Adrenal gland (tissue), 12 donors: ENCODE results near the gene GK. TPM values are rescaled to one million over a fixed set of nuclear protein-coding genes. Genes with fewer than 3 reads are reported as not detected.

Experiments used
- DNase-seq, 7 donors: peaks; one replicate each; pipeline ENCODE4 v3.0.0-alpha.2; 2019 to 2020
- H3K27ac ChIP-seq, 5 donors: fragments of 200-600 bp; sonication (generic) in 4 of 5; 1 replicate in 3 of 5; 2 replicates in 2 of 5; pipeline versions ENCODE4 v1.5.1 to v1.8.0; 2016 to 2020; ENCODE audit warnings: mild to moderate bottlenecking in 1 of 5
- H3K27me3 ChIP-seq: fragments of 200-600 bp; 2 replicates; pipeline ENCODE4 v1.8.0; 2021
- H3K36me3 ChIP-seq, 2 donors: fragments of 200-600 bp; replicated peaks in 1 of 2; 1 replicate in 1 of 2; 2 replicates in 1 of 2; pipeline versions ENCODE4 v1.5.1 to v1.8.0; 2018 to 2022
- H3K4me1 ChIP-seq, 2 donors: fragments of 200-600 bp; replicated peaks in 1 of 2; 1 replicate in 1 of 2; 2 replicates in 1 of 2; pipeline versions ENCODE4 v1.5.1 to v1.8.0; 2018 to 2021
- H3K4me3 ChIP-seq, 4 donors: fragments of 200-600 bp; sonication (generic) in 3 of 4; one replicate each; pipeline ENCODE4 v1.5.1; 2016 to 2018
- H3K9me3 ChIP-seq, 3 donors: fragments of 200-600 bp; sonication (generic) in 1 of 3; replicated peaks in 1 of 3; 1 replicate in 2 of 3; 2 replicates in 1 of 3; pipeline versions ENCODE4 v1.5.1 to v1.8.0; 2016 to 2021
- CTCF ChIP-seq, 6 experiments: fragments of 450-650 bp in 4 of 6; fragments of 200-600 bp in 2 of 6; sonication (generic) in 1 of 6; IDR thresholded peaks; 1 replicate in 5 of 6; 2 replicates in 1 of 6; pipeline versions ENCODE4 v1.5.1 to v1.8.0; 2016 to 2021; ENCODE audit warnings: antibody characterized with exemption in 6 of 6, mild to moderate bottlenecking in 2 of 6, moderate library complexity in 1 of 6
- POLR2A ChIP-seq, 2 donors: fragments of 450-650 bp; IDR thresholded peaks; one replicate each; pipeline ENCODE4 v1.6.1; 2017; ENCODE audit warnings: antibody characterized with exemption in 2 of 2, mild to moderate bottlenecking in 2 of 2, moderate library complexity in 1 of 2
- WGBS, 4 donors: extraction: QIAGEN DNeasy Blood & Tissue Kit in 2 of 4; methylation state at CpG; one replicate each; pipeline versions ENCODE4 v1.1.5 to v1.1.7; 2013 to 2017; 5-methylcytosine and 5-hydroxymethylcytosine counted together
- intact Hi-C, 2 donors: fragments of 100-400 bp; cut with DNase I; formaldehyde crosslinking; loops; one replicate each; pipeline versions ENCODE4 v1.14.1 to v1.15.0; 2022 to 2023
- polyA plus RNA-seq, 3 donors: library from polyadenylated mRNA; stranded (reverse); fragments of 200-250 nt in 2 of 3; fragments of 350-450 nt in 1 of 3; fragmentation: Illumina TruSeq in 1 of 3; extraction: RNeasy Lipid Tissue Mini Kit (QIAGEN cat#74804) in 1 of 3; gene quantifications; one replicate each; pipeline ENCODE4 v1.2.3, GENCODE V29; 2013 to 2014
- total RNA-seq, 9 donors: library from RNA; depleted of rRNA in 4 of 9; stranded (reverse); fragments of >200 nt in 4 of 9; fragments of 120-200 nt in 1 of 9; fragmentation: NEBNext Ultra II Directional in 1 of 9; extraction: Animal tissue kit (Norgen Biotek cat#: 25700) in 1 of 9; gene quantifications; one replicate each; pipeline versions ENCODE4 v1.1.0 to v1.2.4, GENCODE V29; 2013 to 2023
- donor health status: healthy with polysubstance abuse.
- donor health status: Bipolar disorder and iron deficiency.
- donor health status: DM: yes; HTN: yes; CAD: no.
- donor health status: DM: no; HTN: no; CAD: no.
- donor health status: DM: no; HTN: no; CAD: no.
- donor health status: DM: yes; HTN: yes; CAD: no.

Gene GK
- total and polyA plus RNA-seq, 12 donors = 6.1 to 169 (median 10.1) TPM

GRCh38 chrX:30712214-30712613 lies 59.0 kb downstream of the GK start:
- no peak for TF ChIP-seq CTCF (IDR thresholded peaks at IDR 0.05)
- TF ChIP-seq POLR2A (IDR thresholded peaks at IDR 0.05) = no peak
- intact Hi-C loops = loop anchor here (10.0 kb wide), 1 partner anchor 77 kb away; no protein-coding TSS in a partner anchor
- H3K9me3 ChIP-seq = no peaks in the 10 kb centered on the region
- H3K4me3 ChIP-seq = no peak overlapping the region
- H3K27me3 ChIP-seq = no peaks in the 10 kb centered on the region
- 75 to 95% (median 88%) methylated on average over 1 of the region's 1 CpG for WGBS, 4 donors
- no peak overlapping the region for H3K27ac ChIP-seq
- no peaks in the 10 kb centered on the region for H3K36me3 ChIP-seq
- no peaks in the 10 kb centered on the region for H3K4me1 ChIP-seq
- DNase-seq = no peak

GRCh38 chrX:30713061-30713525 lies 59.9 kb downstream of the GK start:
- 43 to 68% (median 57%) methylated on average over 5 of the region's 5 CpGs for WGBS, 4 donors
- intact Hi-C loops = loop anchor here (10.0 kb wide), 1 partner anchor 78 kb away; no protein-coding TSS in a partner anchor
- Histone ChIP-seq H3K4me1 (no peaks in the 10 kb centered on the region), H3K27ac (no peak overlapping the region), H3K36me3 (no peaks in the 10 kb centered on the region), H3K4me3 (no peak overlapping the region), H3K9me3 (no peaks in the 10 kb centered on the region), H3K27me3 (no peaks in the 10 kb centered on the region)
- peak; percentile 32 to 72 (median 54) for DNase-seq
- TF ChIP-seq POLR2A (IDR thresholded peaks at IDR 0.05) = no peak
- TF ChIP-seq CTCF (IDR thresholded peaks at IDR 0.05) = peak; percentile 20 to 63 (median 52)

- WGBS, 4 donors = 68 to 98% (median 95%) methylated on average over 1 of the region's 1 CpG
- intact Hi-C loops = loop anchor here (10.0 kb wide), 1 partner anchor 79 kb away; no protein-coding TSS in a partner anchor
- Histone ChIP-seq H3K36me3 (no peaks in the 10 kb centered on the region), H3K27me3 (no peaks in the 10 kb centered on the region), H3K27ac (no peak overlapping the region), H3K4me3 (no peak overlapping the region), H3K9me3 (no peaks in the 10 kb centered on the region), H3K4me1 (no peaks in the 10 kb centered on the region)
- no peak for DNase-seq
- TF ChIP-seq POLR2A (IDR thresholded peaks at IDR 0.05) (no peak), CTCF (IDR thresholded peaks at IDR 0.05) (no peak)
These were observed 60.9 kb downstream of the GK start for GRCh38 chrX:30714138-30714537.

GRCh38 chrX:30715976-30716375 lies 62.8 kb downstream of the GK start:
- no peak overlapping the region for H3K4me3 ChIP-seq
- H3K27me3 ChIP-seq = no peaks in the 10 kb centered on the region
- 58 to 87% (median 68%) methylated on average over 2 of the region's 2 CpGs for WGBS, 4 donors
- no peaks in the 10 kb centered on the region for H3K36me3 ChIP-seq
- no peak overlapping the region for H3K27ac ChIP-seq
- no peaks in the 10 kb centered on the region for H3K9me3 ChIP-seq
- DNase-seq = no peak
- no peaks in the 10 kb centered on the region for H3K4me1 ChIP-seq
- intact Hi-C loops = loop anchor here (10.0 kb wide), 1 partner anchor 81 kb away; no protein-coding TSS in a partner anchor
- TF ChIP-seq CTCF (IDR thresholded peaks at IDR 0.05) = no peak
